GM12865 (cell line): ENCODE results near the gene LRRC7.

ENCODE experiments used
- DNase-seq: peaks from one replicate; pipeline ENCODE4 v3.0.0; 2010; ENCODE audit warnings: low read depth
- H3K4me3 ChIP-seq: 2 replicates; pipeline ENCODE4 v1.5.1; 2011; ENCODE audit warnings: mild to moderate bottlenecking, low read depth, low read length, control low read depth
- TF ChIP-seq, protein P1 (sequence below): IDR thresholded peaks from 2 replicates; pipeline ENCODE4 v1.5.1; 2011; ENCODE audit warnings: low read length, control low read depth, low read depth, inconsistent platforms; ENCODE audit not compliant: insufficient read depth; ENCODE audit errors: missing control alignments

The LRRC7 gene

GRCh38 chr1:69585666-69586065 is 17.9 kb downstream of the LRRC7 start:
- no peak overlapping the region for H3K4me3 ChIP-seq
- TF ChIP-seq, protein P1, sequence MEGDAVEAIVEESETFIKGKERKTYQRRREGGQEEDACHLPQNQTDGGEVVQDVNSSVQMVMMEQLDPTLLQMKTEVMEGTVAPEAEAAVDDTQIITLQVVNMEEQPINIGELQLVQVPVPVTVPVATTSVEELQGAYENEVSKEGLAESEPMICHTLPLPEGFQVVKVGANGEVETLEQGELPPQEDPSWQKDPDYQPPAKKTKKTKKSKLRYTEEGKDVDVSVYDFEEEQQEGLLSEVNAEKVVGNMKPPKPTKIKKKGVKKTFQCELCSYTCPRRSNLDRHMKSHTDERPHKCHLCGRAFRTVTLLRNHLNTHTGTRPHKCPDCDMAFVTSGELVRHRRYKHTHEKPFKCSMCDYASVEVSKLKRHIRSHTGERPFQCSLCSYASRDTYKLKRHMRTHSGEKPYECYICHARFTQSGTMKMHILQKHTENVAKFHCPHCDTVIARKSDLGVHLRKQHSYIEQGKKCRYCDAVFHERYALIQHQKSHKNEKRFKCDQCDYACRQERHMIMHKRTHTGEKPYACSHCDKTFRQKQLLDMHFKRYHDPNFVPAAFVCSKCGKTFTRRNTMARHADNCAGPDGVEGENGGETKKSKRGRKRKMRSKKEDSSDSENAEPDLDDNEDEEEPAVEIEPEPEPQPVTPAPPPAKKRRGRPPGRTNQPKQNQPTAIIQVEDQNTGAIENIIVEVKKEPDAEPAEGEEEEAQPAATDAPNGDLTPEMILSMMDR = no peak
- DNase-seq = no peak

DNA sequence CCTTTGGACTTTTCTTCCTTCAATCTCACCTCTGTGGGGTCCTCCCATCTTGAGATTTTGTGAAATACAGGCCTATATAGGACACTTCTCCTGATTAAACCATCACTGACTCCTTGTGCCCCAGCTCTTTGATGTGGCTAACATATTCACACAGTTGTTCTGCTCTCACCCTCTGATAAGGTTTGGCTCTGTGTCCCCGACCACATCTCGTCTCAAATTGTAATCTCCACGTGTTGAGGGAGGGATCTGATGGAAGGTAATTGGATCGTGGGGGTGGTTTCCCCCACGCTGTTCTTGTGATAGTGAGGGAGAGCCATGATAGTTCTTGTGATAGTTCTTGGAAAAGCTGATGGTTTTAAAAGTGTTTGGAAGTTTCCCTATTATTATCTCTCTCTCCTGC is 19.7 kb downstream of the LRRC7 start:
- H3K4me3 ChIP-seq = no peak overlapping the region
- TF ChIP-seq, protein P1 = no peak
- no peak for DNase-seq

DNA sequence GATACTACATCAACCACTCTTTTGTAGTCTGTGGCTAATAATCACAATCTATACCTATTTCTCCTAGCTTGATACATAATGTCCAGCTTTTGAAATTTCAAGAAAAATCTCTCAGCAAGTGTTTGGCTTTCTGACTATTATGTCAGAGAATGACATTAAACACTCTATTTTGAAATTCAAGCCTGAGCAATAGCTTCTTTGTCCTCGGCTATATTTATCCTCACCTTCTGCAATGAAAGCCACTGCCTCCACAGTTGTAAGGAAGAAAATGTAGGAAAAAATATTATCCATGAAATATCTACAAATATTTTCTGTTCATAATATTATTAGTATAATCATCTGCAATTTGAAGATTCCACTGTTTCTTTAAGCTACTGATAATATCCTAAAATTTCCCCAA is 22.1 kb downstream of the LRRC7 start:
- TF ChIP-seq, protein P1 = no peak
- H3K4me3 ChIP-seq = no peak overlapping the region
- DNase-seq = no peak

- TF ChIP-seq, protein P1 = no peak
- no peak for DNase-seq
- H3K4me3 ChIP-seq = no peak overlapping the region
These were observed 24.6 kb downstream of the LRRC7 start for GRCh38 chr1:69592341-69592740.

GRCh38 chr1:69595486-69595885 is 27.8 kb downstream of the LRRC7 start:
- TF ChIP-seq, protein P1 = no peak
- H3K4me3 ChIP-seq = no peak overlapping the region
- DNase-seq = no peak

GRCh38 chr1:69611316-69611715 is 43.6 kb downstream of the LRRC7 start:
- TF ChIP-seq, protein P1 = no peak
- DNase-seq = no peak
- no peak overlapping the region for H3K4me3 ChIP-seq

- H3K4me3 ChIP-seq = no peak overlapping the region
- TF ChIP-seq, protein P1 = no peak
- no peak for DNase-seq
These were observed 45.7 kb downstream of the LRRC7 start for GRCh38 chr1:69613414-69613813.
